Stimulated activated CD4-positive, alpha-beta T cell treated with anti-CD3 and anti-CD28 coated beads, Interleukin-1b, Interleukin-23, amount 100 ng/mL, for 1 hour (primary cell): Measurements from ENCODE around the gene RAP1GAP.

Experiments used
- DNase-seq, 2 donors: peaks; one replicate each; pipeline ENCODE4 v3.0.0-alpha.2; 2020; ENCODE audit warnings: low read depth in 2 of 2

RAP1GAP gene

DNA sequence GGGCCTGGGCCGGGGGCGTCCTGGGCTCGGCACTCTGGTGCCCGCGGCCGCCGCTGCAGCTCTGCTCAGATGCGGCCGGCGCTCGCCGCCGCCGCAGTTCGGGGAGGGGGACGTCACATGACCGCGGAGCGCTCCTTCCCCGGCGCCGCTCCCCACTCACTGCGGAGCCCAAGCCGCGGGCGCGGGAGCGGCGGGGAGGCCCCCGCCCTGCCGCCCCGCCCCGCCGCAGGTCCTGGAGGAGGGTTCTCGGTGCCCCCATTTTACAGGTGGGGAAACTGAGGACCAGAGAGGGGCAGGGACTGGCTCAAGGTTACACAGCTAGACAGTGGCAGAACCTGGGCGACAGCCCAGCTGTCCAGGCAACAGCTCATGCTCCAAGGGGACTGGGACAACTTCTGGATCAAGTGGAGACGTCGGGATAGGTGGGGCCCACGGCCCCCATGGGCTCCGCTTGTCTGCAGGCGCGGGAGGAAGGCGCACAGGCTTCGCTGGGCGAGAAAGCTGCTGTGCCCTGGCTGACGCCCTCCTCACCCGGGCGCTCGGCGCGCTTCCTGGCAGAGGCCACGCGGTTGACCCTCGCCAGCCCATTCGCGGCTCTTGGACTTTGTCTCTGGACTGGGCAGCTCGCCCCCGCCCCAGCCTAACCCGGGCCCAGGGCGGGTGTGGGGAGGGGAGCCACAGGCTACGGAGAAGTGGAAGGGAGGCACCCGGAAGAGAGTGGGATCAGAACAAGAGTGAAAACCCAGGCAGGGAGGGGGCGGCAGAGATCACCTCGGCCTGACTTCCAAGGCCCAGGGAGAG is at the start of gene RAP1GAP:
Gene RAP1GAP (minus strand): TSS at position 100 of the 801 bp plus-strand sequence. CDS start 49,325 bp downstream, outside the sequence.
- no peak for DNase-seq

DNA sequence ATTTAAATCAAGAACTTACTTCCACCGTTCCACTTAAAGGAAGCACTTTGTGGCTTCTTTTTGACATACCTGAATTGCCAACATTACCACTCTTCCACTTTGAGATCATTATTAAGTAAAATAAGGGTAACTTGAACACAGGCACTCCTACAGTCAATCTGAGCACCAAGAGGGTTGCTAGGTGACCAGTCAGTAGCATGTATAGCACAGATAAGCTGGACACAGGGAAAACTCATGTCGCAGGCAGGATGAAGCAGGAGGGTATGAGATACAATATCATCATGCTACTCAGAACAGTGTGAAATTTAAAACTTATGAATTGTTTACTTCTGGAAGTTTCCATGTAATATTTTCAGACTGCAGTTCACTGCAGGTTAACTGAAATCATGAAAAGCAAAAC is 47.0 kb upstream of the RAP1GAP start:
- no peak for DNase-seq

DNA sequence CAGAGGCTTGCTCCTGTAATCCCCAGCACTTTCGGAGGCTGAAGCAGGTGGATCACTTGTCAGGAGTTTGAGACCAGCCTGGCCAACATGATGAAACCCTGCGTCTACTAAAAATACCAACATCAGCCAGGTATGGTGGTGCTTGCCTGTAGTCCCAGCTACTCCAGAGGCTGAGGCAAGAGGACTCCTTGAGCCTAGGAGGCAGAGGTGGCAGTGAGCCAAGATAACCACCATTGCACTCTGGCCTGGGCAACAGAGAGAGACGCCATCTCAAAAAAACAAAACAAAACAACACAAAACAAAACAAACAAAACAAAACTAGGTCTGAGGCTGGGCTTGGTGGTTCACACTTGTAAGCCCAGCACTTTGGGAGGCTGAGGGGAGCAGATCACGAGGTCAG is 38.7 kb upstream of the RAP1GAP start:
- DNase-seq: no peak

GRCh38 chr1:21707086-21707840 is 38.1 kb upstream of the RAP1GAP start:
- DNase-seq: no peak

DNA sequence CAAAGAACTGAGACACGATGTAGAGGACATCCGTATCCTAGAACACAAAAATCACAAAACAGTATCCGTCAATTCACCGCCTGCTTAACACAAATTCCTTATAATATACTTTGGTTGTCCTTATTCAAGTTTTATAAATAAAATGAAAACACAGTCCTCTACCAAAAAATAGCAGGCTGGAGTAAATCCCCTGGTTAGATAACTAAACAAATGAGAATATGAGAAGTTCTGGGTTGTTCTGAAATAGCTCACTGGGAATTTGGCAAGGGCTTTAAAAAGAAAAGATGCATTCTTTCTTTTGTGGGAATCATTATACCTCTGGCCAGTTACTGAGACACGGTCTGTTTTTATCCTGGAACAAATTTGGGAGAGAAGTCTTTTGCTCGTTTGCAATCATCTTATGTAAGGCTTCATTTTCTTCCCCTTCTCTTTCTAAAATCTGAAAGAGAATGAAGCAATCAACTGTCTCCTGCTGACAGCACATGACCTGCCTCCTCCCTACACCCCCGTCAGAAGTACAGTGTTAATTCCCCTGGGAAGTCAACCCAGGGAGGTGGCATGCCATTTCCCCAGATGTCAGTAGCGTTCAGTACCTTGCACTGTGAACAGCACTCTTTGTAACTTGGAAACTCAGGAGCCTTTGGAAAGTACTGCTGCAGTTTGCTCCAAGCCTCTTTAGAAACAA is 37.1 kb upstream of the RAP1GAP start:
- DNase-seq: no peak

DNA sequence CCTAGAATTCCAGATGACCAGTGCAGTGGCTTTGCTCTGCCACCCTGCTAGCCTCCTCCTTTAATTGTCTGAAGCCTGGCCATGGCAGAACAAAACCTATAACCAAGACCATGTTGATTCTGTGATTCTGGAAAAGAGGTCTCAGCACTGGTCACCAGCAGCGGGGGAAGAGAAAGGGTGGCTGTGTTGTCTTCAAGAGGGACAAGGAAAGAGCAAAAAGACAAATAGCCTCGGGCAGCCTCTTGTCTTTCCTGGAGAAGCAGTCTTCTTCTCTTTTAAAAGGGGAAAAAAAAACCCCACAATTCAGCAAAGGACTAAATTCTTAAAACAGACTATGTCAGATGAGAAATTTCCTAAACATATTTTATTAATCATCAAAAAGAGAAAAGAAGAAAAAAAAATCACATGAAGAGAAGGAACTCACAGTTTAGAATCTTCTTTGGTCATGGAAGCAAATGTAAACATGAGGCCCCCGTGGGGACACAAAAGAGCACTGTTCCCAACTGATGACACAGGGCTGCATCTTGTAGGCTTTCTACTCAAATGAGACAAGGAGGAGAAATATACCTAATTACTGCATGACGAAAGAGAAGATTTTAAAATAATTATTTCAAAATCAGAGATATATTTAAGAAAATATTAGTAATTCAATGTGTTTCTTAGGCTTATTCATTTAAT is 36.3 kb upstream of the RAP1GAP start:
- no peak for DNase-seq

- no peak for DNase-seq
These were observed 35.0 kb upstream of the RAP1GAP start for GRCh38 chr1:21704145-21704544.

DNA sequence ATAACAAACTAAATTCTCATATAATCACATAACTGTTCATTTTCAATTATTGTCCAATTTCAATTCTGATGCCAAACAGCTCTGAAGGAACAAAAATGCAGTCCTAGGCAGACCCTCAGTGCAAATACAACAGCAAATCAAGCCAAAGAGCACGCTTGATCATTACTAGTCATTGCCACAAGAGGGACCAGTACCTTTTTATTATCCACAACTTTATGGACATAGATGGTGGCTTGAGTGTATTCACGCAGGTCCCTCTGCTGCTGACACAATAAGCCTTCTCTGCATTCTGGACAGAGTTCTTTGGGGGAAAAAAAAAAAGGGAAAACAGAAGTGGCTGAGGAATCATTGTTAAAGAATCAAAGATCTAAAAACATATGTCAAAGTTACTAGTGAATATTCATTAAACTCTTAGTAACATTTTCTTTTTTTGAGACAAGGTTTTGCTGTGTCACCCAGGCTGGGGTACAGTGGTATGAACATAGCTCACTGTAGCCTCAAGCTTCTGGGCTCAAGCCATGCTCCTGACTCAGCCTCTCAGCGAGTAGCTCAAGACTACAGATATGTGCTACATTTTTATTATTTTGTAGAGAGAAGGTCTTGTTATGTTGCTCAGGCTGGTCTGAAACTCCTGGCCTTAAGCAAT is 34.3 kb upstream of the RAP1GAP start:
- no peak for DNase-seq

DNA sequence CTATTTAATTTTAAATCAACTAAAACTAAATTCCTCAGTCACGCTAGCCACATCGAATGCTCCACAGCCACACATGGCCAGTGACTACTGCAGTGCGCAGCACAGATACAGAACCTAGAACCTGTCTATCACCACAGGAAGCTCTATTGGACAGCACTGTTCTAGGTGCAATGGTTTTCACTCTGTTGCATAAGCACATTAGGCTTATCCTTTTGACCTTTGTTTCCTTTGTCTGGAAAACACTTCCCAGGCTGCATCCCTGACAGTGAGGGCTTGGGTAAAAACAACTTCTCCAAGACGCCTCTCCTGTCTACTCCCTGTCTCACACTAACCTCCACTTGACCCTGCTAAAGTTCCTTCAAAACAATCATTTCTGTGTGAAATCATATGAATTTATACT is 33.6 kb upstream of the RAP1GAP start:
- DNase-seq: no peak

- no peak for DNase-seq
These were observed 32.2 kb upstream of the RAP1GAP start for GRCh38 chr1:21701401-21701800.

- no peak for DNase-seq
These were observed 30.9 kb upstream of the RAP1GAP start for GRCh38 chr1:21700094-21700493.

- DNase-seq: no peak
These were observed 27.8 kb upstream of the RAP1GAP start for GRCh38 chr1:21696931-21697330.

DNA sequence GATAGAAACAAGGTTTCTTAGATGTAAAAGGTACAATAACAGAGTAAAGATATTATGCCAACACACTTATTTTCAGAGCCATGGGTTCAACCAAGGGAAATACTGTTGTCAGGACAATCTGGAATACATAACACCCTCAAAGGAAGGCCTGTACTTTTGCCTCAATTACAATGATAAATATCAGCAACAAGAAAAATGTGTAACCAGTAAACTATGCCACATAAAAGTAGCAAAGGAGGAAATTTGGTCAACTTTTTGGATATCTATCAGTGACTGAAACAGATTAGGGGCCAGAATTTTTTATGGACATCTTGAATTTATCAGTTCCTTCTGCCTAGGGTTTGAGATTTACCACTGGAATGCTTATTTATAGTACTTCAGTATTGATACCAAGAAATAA is 24.6 kb upstream of the RAP1GAP start:
- no peak for DNase-seq

DNA sequence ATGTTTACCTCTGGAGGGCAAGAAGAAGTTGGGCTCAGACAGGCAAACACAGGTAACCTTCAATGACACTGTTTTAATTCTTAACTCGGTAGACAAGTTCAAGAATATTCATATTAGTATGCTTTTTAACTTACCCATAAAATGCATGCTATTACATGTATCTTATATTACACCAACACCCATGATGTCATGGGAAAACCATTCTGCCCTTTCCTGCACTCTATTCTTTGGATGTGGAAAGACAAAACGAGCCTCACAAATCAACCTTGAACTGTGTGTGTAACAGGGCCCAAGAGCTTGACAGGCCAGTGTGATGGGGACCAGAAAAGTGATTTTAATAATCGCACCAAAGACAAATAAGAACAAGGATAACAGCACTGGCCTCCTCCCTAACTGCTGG is 22.6 kb upstream of the RAP1GAP start:
- DNase-seq: no peak

DNA sequence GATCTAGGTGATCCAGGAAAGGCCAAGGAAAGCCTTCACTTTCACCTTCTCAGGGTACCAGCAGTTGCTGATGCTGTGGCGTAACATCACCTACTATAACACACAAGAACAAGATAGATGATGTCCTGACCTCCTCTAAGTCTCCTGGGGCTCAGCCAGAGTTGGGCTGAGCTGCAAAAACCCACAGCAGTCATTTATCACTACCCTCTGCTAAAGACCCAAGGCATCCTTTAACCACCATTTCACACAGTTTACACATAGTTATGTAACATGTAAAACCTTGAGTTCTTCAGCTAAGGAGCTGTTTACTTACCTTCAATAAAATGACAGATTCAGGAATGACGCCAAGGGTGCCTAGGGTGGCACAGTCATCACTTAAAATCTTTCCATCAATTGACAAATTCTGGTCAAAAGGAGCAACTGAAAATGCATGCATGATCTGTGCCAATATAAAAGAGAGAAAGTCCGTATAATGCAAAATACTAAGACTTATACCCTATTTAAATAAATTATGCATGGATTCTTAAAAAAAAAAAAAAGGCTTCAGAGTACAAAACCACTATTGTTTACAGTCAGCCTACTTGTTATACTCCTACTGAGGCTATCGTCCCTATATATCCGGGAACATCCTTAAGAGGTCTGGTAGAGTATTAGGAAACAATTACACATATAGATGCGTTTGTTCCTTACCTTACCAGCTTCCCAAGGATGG is 20.7 kb upstream of the RAP1GAP start:
- no peak for DNase-seq

- no peak for DNase-seq
These were observed 17.9 kb upstream of the RAP1GAP start for GRCh38 chr1:21687081-21687529.

DNA sequence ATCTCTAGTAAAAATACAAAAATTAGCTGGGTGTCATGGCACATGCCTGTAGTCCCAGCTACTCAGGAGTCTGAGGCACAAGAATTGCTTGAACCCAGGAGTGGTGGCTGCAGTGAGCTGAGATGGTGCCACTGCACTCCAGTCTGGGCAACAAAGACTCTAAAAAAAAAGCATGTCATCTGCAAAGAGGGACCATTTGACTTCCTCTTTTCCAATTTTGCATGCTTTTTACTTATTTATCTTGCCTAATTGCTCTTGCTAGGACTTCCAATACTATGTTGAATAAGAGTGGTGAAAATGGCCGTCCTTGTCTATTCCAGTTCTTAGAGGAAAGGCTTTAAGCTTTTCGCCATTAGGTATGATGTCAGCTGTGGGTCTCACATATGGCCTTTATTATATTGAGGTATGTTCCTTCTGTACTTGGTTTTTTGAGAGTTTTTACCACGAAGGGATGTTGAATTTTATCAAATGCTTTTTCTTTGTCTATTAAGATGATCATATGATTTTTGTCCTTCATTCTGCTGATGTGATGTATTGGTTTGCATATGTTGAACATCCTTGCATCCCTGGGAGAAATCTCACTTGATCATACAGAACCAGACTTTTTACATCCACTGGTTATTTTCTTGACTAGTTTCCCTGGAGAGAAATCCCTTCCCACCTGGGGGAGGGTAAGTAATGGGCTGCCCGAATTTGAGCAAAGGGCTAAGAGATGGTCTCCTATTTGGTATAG is 17.0 kb upstream of the RAP1GAP start:
- DNase-seq: no peak

DNA sequence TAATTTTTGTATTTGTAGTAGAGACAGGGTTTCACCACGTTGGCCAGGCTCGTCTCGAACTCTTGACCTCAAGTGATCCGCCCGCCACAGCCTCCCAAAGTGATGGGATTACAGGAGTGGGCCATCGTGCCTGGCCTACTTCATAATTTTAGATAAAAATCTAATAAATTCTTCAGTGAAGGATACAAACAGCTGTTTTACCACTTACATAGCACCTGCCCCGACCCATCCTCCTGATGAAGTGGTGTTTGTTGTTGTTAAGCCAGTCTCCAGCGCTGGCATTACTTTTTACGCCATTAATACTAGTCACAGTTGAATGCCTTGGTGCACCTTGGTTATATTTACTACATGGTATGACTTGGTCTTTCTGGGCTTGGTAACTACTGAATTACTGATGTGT is 12.3 kb upstream of the RAP1GAP start:
- DNase-seq: no peak

GRCh38 chr1:21680918-21681317 is 11.8 kb upstream of the RAP1GAP start:
- no peak for DNase-seq

- DNase-seq: no peak
These were observed 11.2 kb upstream of the RAP1GAP start for GRCh38 chr1:21680381-21680780.
